ENCODE measurements around the gene UTS2B.

Gene UTS2B

DNA sequence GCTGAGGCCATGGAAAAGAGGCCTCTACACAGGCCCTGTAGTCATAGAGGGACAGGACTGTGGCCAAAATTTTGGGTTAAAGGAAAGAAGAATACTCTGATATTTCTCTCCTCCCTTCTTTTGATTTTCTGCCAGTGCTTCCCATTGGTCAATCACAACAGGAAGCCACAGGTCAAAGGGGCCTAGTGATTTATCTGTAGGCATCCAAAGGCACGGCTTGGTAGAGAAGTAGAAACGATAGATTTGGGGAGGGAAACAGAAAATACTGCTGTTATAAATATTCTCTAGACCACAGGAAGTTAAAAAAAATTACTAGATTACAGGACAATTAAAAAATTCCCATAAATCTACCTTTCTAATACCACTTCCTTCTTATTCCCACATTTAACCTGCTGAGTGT lies 2.8 kb downstream of the UTS2B start:
- H2AFZ ChIP-seq (ENCODE audit: low read depth, low read length), result no peak overlapping the region
- peaks cover 27% of the 10 kb centered on the region for H3K4me1 ChIP-seq (ENCODE audit: low read length)
- H3K36me3 ChIP-seq (replicated peaks; ENCODE audit: low read depth, low read length), result no peaks in the 10 kb centered on the region
- no peak overlapping the region for H3K9ac ChIP-seq (ENCODE audit: low read length)
- no peaks in the 10 kb centered on the region for H3K9me3 ChIP-seq (ENCODE audit: insufficient read depth, low read length)
- H3K79me2 ChIP-seq (ENCODE audit: low read length), result peaks cover 33% of the 10 kb centered on the region
- no peak overlapping the region for H3K27ac ChIP-seq (ENCODE audit: low read length)
- TF ChIP-seq CTCF (IDR thresholded peaks at IDR 0.05; ENCODE audit: low read depth, low read length), result no peak
- TF ChIP-seq EZH2phosphoT487 (IDR thresholded peaks at IDR 0.05; ENCODE audit: low read depth), result no peak
- H3K27me3 ChIP-seq (ENCODE audit: low read depth, low read length), result no peaks in the 10 kb centered on the region
- H3K4me2 ChIP-seq (ENCODE audit: low read length), result no peak overlapping the region
- H4K20me1 ChIP-seq (ENCODE audit: insufficient read depth, low read length), result peaks cover 21% of the 10 kb centered on the region
- no peak overlapping the region for H3K4me3 ChIP-seq (ENCODE audit: low read length)

- Histone ChIP-seq H3K4me2 (ENCODE audit: low read length) (no peak overlapping the region), H3K27ac (ENCODE audit: low read length) (no peak overlapping the region), H3K9me3 (ENCODE audit: insufficient read depth, low read length) (no peaks in the 10 kb centered on the region), H3K36me3 (replicated peaks; ENCODE audit: low read depth, low read length) (no peaks in the 10 kb centered on the region), H2AFZ (ENCODE audit: low read depth, low read length) (no peak overlapping the region), H3K4me1 (ENCODE audit: low read length) (peaks cover 9% of the 10 kb centered on the region), H3K9ac (ENCODE audit: low read length) (no peak overlapping the region), H3K27me3 (ENCODE audit: low read depth, low read length) (no peaks in the 10 kb centered on the region), H3K79me2 (ENCODE audit: low read length) (peaks cover 7% of the 10 kb centered on the region), H4K20me1 (ENCODE audit: insufficient read depth, low read length) (no peaks in the 10 kb centered on the region), H3K4me3 (ENCODE audit: low read length) (no peak overlapping the region)
- TF ChIP-seq CTCF (IDR thresholded peaks at IDR 0.05; ENCODE audit: low read depth, low read length), result no peak
These were observed 5.4 kb downstream of the UTS2B start for GRCh38 chr3:191324936-191325335.

- no peak overlapping the region for H3K9ac ChIP-seq (ENCODE audit: low read length)
These were observed 9.1 kb downstream of the UTS2B start for GRCh38 chr3:191321019-191321767.

DNA sequence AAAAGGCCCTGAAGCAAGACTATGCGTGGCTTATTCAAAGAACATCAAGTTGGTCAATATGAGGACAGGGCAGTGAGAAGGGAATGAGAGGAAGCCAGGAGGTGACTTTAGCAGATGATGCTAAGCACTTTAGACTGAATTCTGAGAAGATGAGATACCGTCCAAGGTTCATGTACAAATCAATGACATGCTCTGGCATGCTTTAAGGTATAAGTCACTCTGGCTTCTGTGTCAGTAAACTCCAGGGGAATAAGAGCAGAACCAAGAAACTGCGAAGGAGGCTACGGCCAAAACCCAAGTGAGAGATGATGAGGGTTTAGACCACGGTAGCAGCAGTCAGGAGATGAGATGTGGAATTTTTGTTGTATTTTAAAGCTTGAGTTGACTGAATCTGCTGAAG lies 10.0 kb downstream of the UTS2B start:
- no peak overlapping the region for H3K27ac ChIP-seq (ENCODE audit: low read length)
- no peaks in the 10 kb centered on the region for H3K36me3 ChIP-seq (replicated peaks; ENCODE audit: low read depth, low read length)
- no peaks in the 10 kb centered on the region for H3K27me3 ChIP-seq (ENCODE audit: low read depth, low read length)
- no peaks in the 10 kb centered on the region for H3K4me1 ChIP-seq (ENCODE audit: low read length)
- H3K79me2 ChIP-seq (ENCODE audit: low read length), result no peaks in the 10 kb centered on the region
- no peaks in the 10 kb centered on the region for H3K9me3 ChIP-seq (ENCODE audit: insufficient read depth, low read length)
- no peak overlapping the region for H3K4me2 ChIP-seq (ENCODE audit: low read length)
- no peaks in the 10 kb centered on the region for H4K20me1 ChIP-seq (ENCODE audit: insufficient read depth, low read length)
- H3K9ac ChIP-seq (ENCODE audit: low read length), result no peak overlapping the region
- TF ChIP-seq CTCF (IDR thresholded peaks at IDR 0.05; ENCODE audit: low read depth, low read length) (no peak), EZH2phosphoT487 (IDR thresholded peaks at IDR 0.05; ENCODE audit: low read depth) (no peak)
- no peak overlapping the region for H3K4me3 ChIP-seq (ENCODE audit: low read length)
- no peak overlapping the region for H2AFZ ChIP-seq (ENCODE audit: low read depth, low read length)

More at GRCh38 chr3:191321019-191321767, 9.1 kb downstream of the UTS2B start:
- no peaks in the 10 kb centered on the region for H3K27me3 ChIP-seq (ENCODE audit: low read depth, low read length)
- no peaks in the 10 kb centered on the region for H3K79me2 ChIP-seq (ENCODE audit: low read length)
- H4K20me1 ChIP-seq (ENCODE audit: insufficient read depth, low read length), result no peaks in the 10 kb centered on the region
- no peak overlapping the region for H3K4me3 ChIP-seq (ENCODE audit: low read length)
- H3K36me3 ChIP-seq (replicated peaks; ENCODE audit: low read depth, low read length), result no peaks in the 10 kb centered on the region
- H3K27ac ChIP-seq (ENCODE audit: low read length), result no peak overlapping the region
- H3K9me3 ChIP-seq (ENCODE audit: insufficient read depth, low read length), result no peaks in the 10 kb centered on the region
- no peak overlapping the region for H2AFZ ChIP-seq (ENCODE audit: low read depth, low read length)
- no peak overlapping the region for H3K4me2 ChIP-seq (ENCODE audit: low read length)
- TF ChIP-seq CTCF (IDR thresholded peaks at IDR 0.05; ENCODE audit: low read depth, low read length) (no peak), EZH2phosphoT487 (IDR thresholded peaks at IDR 0.05; ENCODE audit: low read depth) (no peak)
- no peaks in the 10 kb centered on the region for H3K4me1 ChIP-seq (ENCODE audit: low read length)
